ES-I3 (cell line): ENCODE data around the gene TESK1.
"Not testable (repeated sequence)": the region's sequence is repeated elsewhere in the genome, so short reads cannot be mapped to it uniquely, and the experiment has no call there.

Source experiments
- H3K36me3 ChIP-seq: 2 replicates; pipeline ENCODE4 v1.6.1; 2013; ENCODE audit warnings: mild to moderate bottlenecking, low read length, control low read depth, moderate library complexity; ENCODE audit not compliant: insufficient read depth
- H3K4me1 ChIP-seq: 2 replicates; pipeline ENCODE4 v1.6.1; 2013; ENCODE audit warnings: mild to moderate bottlenecking, control low read depth, low read length; ENCODE audit not compliant: insufficient read depth
- H3K9ac ChIP-seq: 2 replicates; pipeline ENCODE4 v1.6.1; 2013; ENCODE audit warnings: low read depth, mild to moderate bottlenecking, low read length, moderate library complexity
- H3K9me3 ChIP-seq: 2 replicates; pipeline ENCODE4 v1.6.1; 2013; ENCODE audit warnings: mild to moderate bottlenecking, low read length, moderate library complexity; ENCODE audit not compliant: control insufficient read depth, insufficient read depth

TESK1 gene

DNA sequence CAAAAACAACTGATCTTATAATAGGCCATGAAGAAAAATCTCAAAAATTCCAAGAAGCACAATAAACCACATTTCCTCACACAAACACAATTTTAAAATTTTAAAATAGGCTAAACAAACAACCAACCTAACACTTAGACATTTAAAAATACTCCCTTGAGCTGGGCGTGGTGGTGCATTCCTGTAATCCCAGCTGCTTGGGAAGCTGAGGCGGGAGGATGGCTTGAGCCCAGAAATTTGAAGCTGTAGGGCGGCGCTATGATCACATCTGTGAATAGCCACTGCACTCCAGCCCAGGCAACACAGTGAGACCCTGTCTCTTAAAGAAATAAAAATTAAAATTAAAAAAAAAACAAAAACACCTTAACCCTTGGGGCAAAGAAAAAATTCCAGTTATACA, 36.9 kb upstream of the TESK1 start:
- no peak overlapping the region for H3K9ac ChIP-seq
- no peaks in the 10 kb centered on the region for H3K36me3 ChIP-seq
- H3K4me1 ChIP-seq: no peaks in the 10 kb centered on the region
- no peaks in the 10 kb centered on the region for H3K9me3 ChIP-seq

DNA sequence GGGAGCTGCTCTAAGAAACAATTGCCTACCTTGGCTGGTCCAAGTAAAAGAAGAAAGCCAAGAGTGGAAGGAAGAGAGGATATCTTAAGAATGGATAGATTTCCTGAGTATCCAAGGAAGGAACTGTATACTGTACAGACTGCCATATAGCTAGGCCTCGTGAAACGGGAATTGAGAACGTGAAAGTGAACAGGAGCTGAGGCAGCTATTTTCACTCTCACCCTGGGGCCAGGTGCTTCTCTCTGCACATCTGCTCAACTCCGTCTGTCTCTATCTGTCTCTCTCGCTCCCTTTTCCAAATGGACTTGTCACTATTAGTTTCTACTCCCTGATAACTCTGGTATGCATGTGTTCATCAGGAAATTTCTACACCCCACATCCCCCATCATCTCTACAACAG, 35.9 kb upstream of the TESK1 start:
- no peaks in the 10 kb centered on the region for H3K4me1 ChIP-seq
- H3K9me3 ChIP-seq: no peaks in the 10 kb centered on the region
- H3K9ac ChIP-seq: no peak overlapping the region
- H3K36me3 ChIP-seq: no peaks in the 10 kb centered on the region

DNA sequence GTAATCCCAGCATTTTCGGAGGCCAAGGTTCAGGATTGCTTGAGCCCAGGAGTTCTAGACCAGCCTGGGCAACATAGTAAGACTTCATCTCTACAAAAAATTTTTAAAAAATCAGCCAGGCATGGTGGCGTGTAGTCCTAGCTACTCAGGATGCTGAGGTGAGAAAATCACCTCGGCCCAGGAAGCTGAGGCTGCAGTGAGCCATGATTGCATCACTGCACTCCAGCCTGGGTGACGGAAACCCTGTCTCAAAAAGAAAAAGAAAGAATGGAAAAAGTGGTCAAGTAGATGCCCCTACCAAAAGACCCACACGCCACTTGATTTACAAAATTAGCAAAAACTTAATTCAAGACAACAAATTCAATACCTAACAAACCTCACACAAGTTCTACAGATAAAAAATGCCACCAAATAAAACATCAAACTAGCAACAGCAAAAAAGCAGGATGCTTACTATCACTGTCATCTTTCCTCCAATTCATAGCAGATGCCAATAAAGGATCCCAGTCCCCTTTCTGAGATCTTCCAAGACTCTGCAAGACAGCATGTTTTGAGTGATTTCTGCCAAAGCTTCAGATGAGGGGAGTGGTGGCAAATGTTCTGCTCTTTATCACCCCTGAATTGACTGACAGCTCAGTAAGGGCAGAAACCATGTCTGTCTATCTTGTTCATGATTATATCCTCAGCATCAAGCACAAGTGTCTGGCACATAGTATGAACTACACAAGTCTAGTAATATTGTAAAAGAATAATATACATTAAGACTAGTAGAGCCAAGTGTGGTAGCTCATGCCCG, 34.2 kb upstream of the TESK1 start:
- Histone ChIP-seq H3K9ac (no peak overlapping the region), H3K9me3 (no peaks in the 10 kb centered on the region), H3K36me3 (no peaks in the 10 kb centered on the region), H3K4me1 (no peaks in the 10 kb centered on the region)

DNA sequence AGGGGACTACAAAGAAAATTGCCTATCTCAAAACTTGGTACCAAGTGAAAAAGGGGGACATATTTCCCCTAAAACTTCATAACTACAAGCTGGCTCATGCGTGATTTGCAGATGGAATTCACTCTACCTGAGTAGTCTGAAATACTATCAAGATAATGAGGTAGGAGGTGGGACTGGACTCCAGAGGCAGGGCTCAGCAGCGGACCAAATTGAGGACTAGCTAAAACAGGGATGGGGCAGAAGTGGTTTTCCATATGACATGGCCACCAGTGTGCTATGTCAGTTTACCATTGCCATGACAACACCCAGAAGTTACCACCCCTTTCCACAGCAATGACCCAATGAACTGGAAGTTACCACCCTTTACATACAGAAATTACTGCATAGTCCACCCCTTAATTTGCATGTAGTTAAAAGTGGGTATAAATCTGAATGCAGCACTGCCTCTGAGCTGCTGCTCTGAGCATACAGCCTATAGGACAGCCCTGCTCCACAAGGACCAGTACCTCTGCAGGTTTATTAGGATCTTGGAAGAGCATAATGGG, 30.4 kb upstream of the TESK1 start:
- H3K4me1 ChIP-seq: no peaks in the 10 kb centered on the region
- H3K36me3 ChIP-seq: no peaks in the 10 kb centered on the region
- no peak overlapping the region for H3K9ac ChIP-seq
- H3K9me3 ChIP-seq: no peaks in the 10 kb centered on the region

DNA sequence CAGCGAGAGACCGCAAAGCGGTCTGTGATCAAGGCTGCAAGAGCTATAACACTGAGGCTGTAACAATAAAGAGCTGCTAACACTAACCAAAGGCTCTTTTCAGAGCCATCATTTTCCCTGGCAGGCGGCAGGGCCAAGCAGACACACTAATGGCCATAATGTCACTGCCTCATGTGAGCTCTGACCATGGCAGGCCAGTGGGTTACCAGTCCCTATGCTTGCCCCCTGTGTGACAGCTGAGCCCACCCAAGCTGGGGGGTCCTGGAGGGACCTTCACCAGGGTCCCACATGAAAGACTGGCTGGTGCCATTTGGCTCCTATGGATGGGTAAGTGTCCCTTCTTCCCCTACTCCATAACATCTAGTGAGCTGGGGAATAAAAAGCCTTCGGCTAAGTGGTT, 29.6 kb upstream of the TESK1 start:
- Histone ChIP-seq H3K4me1 (no peaks in the 10 kb centered on the region), H3K9me3 (no peaks in the 10 kb centered on the region), H3K36me3 (no peaks in the 10 kb centered on the region), H3K9ac (no peak overlapping the region)

DNA sequence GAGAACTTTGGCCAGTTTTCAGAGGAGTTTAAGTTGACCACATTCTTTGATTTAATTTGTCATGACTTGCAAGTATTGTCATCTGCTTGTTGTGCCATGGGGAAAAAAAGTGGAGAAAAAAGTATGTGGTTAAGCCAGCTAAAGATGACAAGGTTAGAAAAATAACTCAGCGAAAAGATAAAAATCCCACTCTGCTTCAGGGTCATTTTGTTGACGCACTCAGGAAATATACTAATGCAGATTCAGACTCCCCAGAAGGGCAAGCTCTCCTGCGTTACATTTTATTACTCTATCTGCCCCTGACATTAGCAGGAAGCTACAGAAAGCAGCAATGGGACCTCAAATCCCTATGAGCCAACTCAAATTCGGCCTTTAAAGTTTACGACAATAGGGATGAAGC, 27.6 kb upstream of the TESK1 start:
- peaks cover 7% of the 10 kb centered on the region; the same call in 1 of the 2 replicates for H3K9me3 ChIP-seq
- H3K9ac ChIP-seq: no peak overlapping the region
- no peaks in the 10 kb centered on the region for H3K4me1 ChIP-seq
- no peaks in the 10 kb centered on the region for H3K36me3 ChIP-seq

DNA sequence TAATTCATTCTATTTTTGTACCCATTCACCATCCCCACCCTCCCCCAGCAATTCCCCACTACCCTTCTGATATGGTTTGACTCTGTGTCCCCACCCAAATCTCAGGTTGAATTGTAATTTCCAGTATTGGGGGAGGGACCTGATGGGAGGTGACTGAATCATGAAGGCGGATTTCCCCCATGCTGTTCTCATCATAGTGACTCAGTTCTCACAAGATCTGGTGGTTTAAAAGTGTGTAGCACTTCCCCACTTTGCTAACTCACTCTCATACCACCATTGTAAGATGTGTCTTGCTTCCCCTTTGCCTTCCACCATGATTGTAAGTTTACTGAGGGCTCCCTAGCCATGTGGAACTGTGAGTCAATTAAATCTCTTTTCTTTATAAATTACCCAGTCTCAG, 25.9 kb upstream of the TESK1 start:
- peaks cover 7% of the 10 kb centered on the region; the same call in 1 of the 2 replicates for H3K9me3 ChIP-seq
- no peaks in the 10 kb centered on the region for H3K4me1 ChIP-seq
- no peaks in the 10 kb centered on the region for H3K36me3 ChIP-seq
- no peak overlapping the region for H3K9ac ChIP-seq

DNA sequence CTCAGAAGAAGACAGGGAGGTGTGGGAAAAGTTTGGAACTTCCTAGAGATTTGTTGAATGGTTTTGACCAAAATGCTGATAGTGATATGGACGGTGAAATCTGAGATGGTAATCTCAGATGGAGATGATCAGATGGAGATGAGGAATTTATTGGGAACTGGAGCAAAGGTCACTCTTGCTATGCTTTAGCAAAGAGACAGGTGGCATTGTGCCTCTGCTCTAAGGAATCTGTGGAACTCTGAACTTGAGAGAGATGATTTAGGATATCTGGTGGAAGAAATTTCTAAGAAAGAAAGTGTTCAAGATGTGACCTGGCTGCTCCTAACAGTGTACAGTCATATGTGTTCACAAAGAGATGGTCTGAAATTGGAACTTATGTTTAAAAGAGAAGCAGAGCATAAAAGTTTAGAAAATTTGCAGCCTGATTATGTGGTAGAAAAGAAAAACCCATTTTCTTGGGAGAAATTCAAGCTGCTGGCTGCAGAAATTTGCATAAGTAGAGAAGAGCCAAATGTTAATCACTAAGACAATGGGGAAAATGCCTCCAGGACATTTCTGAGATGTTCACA, 25.3 kb upstream of the TESK1 start:
- not testable (repeated sequence) for H3K36me3 ChIP-seq, H3K4me1 ChIP-seq, H3K9ac ChIP-seq, H3K9me3 ChIP-seq

DNA sequence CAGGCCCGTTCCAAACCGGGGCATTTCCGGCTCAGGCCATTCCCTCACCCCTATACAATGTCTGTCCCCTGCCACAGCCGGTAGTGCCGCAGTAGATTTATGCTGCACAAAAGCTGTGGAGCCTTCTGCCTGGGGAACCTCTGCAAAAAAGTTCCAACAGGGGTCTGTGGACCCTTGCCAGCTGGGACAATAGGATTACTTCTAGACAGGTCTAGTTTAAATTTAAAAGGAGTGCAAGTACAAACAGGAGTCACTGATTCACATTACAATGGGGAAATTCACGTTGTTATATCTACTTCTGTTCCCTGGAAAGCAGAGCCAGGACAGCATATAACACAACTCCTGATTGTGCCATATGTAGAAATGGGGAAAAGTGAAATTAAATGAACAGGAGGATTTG, 21.5 kb upstream of the TESK1 start:
- not testable (repeated sequence) for H3K4me1 ChIP-seq, H3K9ac ChIP-seq, H3K9me3 ChIP-seq, H3K36me3 ChIP-seq

DNA sequence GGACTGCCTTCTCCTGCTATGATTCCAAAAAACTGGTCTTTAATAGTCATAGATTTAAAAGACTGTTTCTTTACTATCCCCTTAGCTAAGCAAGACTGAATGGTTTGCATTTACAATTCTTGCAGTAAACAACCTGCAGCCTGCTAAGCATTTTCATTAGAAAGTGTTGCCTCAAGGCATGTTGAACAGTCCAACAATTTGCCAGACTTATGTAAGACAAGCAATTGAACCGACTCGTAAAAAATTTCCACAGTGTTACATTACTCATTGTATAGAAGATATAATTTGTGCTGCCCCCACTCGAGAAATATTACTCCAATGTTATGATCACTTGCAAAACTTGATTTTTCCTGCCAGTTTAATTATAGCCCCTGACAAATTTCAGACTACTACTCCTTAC, 20.4 kb upstream of the TESK1 start:
- not testable (repeated sequence) for H3K9me3 ChIP-seq, H3K4me1 ChIP-seq, H3K9ac ChIP-seq, H3K36me3 ChIP-seq

DNA sequence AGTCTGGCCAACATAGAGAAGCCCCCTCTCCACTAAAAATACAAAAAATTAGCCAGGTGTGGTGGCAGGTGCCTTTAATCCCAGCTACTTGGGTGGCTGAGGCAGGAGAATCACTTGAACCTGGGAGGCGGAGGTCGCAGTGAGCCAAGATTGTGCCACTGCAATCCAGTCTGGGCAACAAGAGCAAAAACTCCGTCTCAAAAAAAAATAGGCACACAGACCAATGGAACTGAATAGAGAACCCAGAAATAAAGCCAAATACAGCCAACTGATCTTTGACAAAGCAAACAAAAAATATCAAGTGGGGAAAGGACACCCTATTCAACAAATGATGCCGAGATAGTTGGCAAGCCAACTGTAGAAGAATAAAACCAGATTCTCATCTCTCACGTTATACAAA, 16.6 kb upstream of the TESK1 start:
- not testable (repeated sequence) for H3K4me1 ChIP-seq, H3K9ac ChIP-seq, H3K9me3 ChIP-seq, H3K36me3 ChIP-seq

DNA sequence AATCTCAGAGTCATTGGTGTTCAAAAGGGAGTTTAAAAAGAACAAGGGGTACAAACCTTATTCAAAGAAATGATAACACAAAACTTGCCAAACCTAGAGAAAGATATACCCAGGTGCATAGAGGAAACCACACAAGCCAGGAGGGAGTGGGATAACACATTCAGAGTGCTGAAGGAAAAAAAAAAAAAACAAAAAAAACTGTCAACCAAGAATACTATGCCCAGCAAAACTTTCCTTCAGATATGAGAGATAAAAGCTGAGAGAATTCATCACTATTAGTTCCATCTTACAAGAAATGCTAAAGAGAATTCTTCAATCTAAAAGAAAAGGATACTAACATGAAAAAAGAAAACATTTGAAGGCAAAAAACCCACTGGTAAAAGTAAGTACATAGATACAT, 11.5 kb upstream of the TESK1 start:
- H3K9me3 ChIP-seq: no peaks in the 10 kb centered on the region
- no peaks in the 10 kb centered on the region for H3K4me1 ChIP-seq
- H3K36me3 ChIP-seq: no peaks in the 10 kb centered on the region; the same call in 1 of the 2 replicates
- H3K9ac ChIP-seq: no peak overlapping the region

DNA sequence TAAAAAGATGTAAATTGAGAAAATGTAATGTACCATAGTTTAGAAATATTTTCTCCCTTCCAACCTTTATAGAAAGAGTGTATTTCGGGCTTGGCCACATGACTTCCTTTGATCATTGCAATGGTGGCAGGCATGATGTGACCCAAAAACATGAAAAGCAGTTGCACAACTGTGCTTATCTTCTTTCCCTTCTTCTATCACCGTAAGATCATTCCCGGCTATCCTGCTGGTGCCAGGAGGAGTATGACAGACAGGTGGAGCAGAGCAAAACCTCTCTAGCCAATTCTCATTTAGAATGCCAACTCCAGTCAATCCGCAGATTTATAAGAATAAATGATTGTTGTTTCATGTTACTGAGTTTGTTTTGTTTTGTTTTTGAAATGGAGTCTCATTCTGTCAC, 10.6 kb upstream of the TESK1 start:
- Histone ChIP-seq H3K4me1 (no peaks in the 10 kb centered on the region), H3K9me3 (no peaks in the 10 kb centered on the region), H3K9ac (no peak overlapping the region), H3K36me3 (no peaks in the 10 kb centered on the region; the same call in 1 of the 2 replicates)

DNA sequence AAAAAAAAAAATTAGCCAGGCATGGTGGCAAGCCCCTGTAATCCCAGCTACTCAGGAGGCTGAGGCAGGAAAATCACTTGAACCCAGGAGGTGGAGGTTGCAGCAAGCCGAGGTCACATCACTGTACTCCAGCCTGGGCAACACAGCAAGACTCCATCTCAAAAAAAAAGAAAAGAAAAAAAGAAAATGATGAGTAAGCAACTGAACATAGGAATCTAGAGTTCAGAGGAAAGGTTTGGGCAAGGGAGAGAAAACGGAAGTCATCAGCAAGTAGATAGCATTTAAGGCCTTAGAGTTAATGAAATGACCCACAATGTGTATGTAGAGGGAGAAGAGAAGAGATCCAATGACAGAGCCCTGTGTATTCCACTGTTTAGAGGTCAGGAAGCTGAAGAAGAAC, 8.2 kb upstream of the TESK1 start:
- H3K9ac ChIP-seq, H3K4me1 ChIP-seq, H3K36me3 ChIP-seq, H3K9me3 ChIP-seq: not testable (repeated sequence)

DNA sequence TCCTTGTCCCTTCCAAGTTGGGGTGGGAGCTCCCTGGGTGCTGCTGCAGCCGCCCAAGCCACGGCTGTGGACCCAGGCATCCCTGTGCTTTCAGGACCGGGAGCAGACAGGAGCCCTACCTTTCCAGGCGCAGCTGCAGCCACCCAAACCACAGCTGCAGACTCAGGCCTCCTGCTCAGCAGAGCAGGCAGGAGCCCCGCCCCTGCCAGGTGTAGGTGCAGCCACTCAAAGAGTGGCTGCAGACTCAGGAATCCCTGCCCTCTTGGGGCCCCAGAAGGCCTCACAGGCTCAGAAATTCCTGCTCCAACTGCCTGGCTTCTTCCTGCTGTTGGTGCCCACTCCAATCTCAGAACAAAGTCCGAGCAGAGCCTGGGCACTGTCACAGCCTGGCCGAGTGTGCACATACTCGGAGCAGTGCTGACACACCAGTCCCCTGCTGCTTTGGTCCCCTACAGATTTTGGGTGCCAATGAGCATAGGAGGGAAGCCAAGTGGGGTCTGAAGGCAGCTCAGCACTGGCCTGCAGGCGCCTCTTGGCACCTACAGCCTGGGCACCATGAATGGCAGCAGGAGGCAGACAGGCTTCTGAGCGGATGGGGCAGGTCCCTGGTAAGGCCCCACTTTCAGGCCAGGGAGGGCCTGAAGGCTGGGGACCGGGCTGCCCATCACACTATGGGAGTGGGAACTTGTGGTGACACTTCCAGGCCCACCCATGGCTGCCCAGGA, 6.0 kb upstream of the TESK1 start:
- no peak overlapping the region for H3K9ac ChIP-seq

More for the DNA sequence above, 6.0 kb upstream of the TESK1 start:
- Histone ChIP-seq H3K9me3 (no peaks in the 10 kb centered on the region), H3K36me3 (no peaks in the 10 kb centered on the region; the same call in 1 of the 2 replicates), H3K4me1 (no peaks in the 10 kb centered on the region)
